Esophagus muscularis mucosa (tissue), 4 donors: ENCODE data around the gene RAB3GAP2. TPM values are rescaled to one million over a fixed set of nuclear protein-coding genes. Genes with fewer than 3 reads are reported as not detected.
"Not testable (repeated sequence)": the region's sequence is repeated elsewhere in the genome, so short reads cannot be mapped to it uniquely, and the experiment has no call there.

Experiments used
- DNase-seq: peaks from one replicate; pipeline ENCODE4 v3.0.0-alpha.2; 2017; ENCODE audit errors: extremely low spot score
- H3K27ac ChIP-seq, 4 donors: fragments of 200-600 bp; sonication (generic); replicated peaks in 1 of 4; 1 replicate in 3 of 4; 2 replicates in 1 of 4; pipeline ENCODE4 v1.5.1; 2016 to 2019; ENCODE audit warnings: mild to moderate bottlenecking in 1 of 4
- H3K27me3 ChIP-seq, 4 donors: fragments of 200-600 bp; sonication (generic); one replicate each; pipeline versions ENCODE4 v1.5.1 to v1.6.0; 2016 to 2019
- H3K36me3 ChIP-seq, 4 donors: fragments of 200-600 bp; sonication (generic); one replicate each; pipeline ENCODE4 v1.5.1; 2016 to 2019
- H3K4me1 ChIP-seq, 4 donors: fragments of 200-600 bp; sonication (generic); one replicate each; pipeline ENCODE4 v1.5.1; 2016 to 2019
- H3K4me3 ChIP-seq, 4 donors: fragments of 200-600 bp; sonication (generic); 1 replicate in 2 of 4; 2 replicates in 2 of 4; pipeline ENCODE4 v1.5.1; 2016 to 2019; ENCODE audit warnings: mild to moderate bottlenecking in 4 of 4, moderate library complexity in 1 of 4
- H3K9me3 ChIP-seq, 4 donors: fragments of 200-600 bp; sonication (generic); 1 replicate in 3 of 4; 2 replicates in 1 of 4; pipeline ENCODE4 v1.5.1; 2016 to 2019
- EP300 ChIP-seq: sonication (generic); formaldehyde crosslinking; IDR thresholded peaks from one replicate; pipeline ENCODE4 v1.6.1; 2017; ENCODE audit warnings: antibody characterized with exemption
- POLR2A ChIP-seq: fragments of 450-650 bp; IDR thresholded peaks from one replicate; pipeline ENCODE4 v1.6.1; 2017; ENCODE audit warnings: antibody characterized with exemption, moderate library complexity, mild to moderate bottlenecking, low read depth
- POLR2AphosphoS5 ChIP-seq, 2 donors: sonication (generic); formaldehyde crosslinking; IDR thresholded peaks; one replicate each; pipeline ENCODE4 v1.6.1; 2017; ENCODE audit warnings: antibody characterized with exemption in 2 of 2
- WGBS: methylation state at CpG from one replicate; pipeline ENCODE4 v1.1.5; 2018; 5-methylcytosine and 5-hydroxymethylcytosine counted together
- intact Hi-C: fragments of 100-400 bp; cut with DNase I; formaldehyde crosslinking; loops from one replicate; pipeline ENCODE4 v1.15.1; 2023
- total RNA-seq, 4 donors: library from RNA; depleted of rRNA; stranded (reverse); fragments of >200 nt; gene quantifications; one replicate each; pipeline versions ENCODE4 v1.1.0 to v1.2.1, GENCODE V29; 2016
- TF ChIP-seq, protein P1 (sequence below), 3 experiments: fragments of 200-600 bp in 2 of 3; fragments of 450-650 bp in 1 of 3; sonication (generic) in 2 of 3; IDR thresholded peaks; one replicate each; pipeline ENCODE4 v1.5.1; 2017 to 2019; ENCODE audit warnings: antibody characterized with exemption in 3 of 3, mild to moderate bottlenecking in 2 of 3, moderate library complexity in 1 of 3

The RAB3GAP2 gene
- total RNA-seq, 4 donors from 2014 or later = 19.8 to 23.0 (median 21.2) TPM

DNA sequence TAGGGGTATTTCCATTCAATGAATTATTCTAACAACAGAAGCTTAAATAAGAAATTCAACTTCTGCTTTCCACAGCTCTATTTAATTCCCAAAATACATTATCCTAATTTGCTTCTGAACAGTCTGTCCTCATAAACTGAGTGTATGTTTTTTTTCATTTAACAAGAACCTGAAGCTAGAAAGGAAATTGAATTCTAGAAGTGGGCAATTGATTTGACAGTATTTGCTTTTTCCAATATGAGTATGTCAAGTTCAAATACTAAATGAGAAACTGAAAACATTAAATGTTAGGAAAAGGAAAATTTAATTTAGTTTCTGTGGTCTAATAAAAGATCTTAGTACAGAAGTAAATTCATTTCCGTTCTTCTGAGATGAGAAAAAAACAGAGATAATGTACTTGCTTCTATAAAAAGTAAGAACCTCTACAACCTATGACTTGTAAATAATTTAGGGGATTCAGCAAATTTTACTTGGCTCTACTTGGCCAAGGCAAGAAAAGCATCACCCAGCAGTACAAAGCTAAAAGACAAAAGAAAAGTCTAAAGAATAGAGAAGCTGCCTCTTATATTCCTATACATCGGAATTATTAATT lies 31.1 kb downstream of the RAB3GAP2 start:
- H3K4me1 ChIP-seq = peaks cover 0 to 27% (median 12%) of the 10 kb centered on the region in 4 donors
- 91% methylated on average over 2 of the region's 2 CpGs for WGBS
- TF ChIP-seq, protein P1, sequence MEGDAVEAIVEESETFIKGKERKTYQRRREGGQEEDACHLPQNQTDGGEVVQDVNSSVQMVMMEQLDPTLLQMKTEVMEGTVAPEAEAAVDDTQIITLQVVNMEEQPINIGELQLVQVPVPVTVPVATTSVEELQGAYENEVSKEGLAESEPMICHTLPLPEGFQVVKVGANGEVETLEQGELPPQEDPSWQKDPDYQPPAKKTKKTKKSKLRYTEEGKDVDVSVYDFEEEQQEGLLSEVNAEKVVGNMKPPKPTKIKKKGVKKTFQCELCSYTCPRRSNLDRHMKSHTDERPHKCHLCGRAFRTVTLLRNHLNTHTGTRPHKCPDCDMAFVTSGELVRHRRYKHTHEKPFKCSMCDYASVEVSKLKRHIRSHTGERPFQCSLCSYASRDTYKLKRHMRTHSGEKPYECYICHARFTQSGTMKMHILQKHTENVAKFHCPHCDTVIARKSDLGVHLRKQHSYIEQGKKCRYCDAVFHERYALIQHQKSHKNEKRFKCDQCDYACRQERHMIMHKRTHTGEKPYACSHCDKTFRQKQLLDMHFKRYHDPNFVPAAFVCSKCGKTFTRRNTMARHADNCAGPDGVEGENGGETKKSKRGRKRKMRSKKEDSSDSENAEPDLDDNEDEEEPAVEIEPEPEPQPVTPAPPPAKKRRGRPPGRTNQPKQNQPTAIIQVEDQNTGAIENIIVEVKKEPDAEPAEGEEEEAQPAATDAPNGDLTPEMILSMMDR (IDR thresholded peaks at IDR 0.05) = no peak
- TF ChIP-seq POLR2A = no peak
- no peak for TF ChIP-seq EP300
- no peak for TF ChIP-seq POLR2AphosphoS5 (IDR thresholded peaks at IDR 0.05)
- no peak for DNase-seq
- H3K27ac ChIP-seq = no peak overlapping the region
- H3K27me3 ChIP-seq = no peaks in the 10 kb centered on the region
- no peak overlapping the region for H3K4me3 ChIP-seq
- intact Hi-C loops = no loop called here
- no peaks in the 10 kb centered on the region for H3K9me3 ChIP-seq
- no peaks in the 10 kb centered on the region for H3K36me3 ChIP-seq

DNA sequence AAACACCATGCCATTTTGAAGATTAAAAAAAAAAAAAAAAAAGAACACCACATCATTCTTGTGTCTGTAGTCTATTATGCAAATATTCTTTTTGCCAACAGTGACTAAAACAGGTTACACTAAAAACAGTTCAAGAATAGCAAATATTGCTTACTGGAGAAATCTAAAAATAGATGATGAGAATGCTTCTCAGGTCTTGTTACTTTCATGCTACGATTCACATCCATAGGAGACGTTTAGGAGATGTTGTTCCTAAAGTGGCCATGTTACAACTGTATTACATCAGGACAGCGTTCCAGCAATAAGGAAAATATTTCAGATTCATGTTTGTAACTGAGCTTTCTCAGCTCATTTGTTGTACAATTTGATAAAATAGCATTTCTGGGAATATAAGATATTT lies 32.3 kb downstream of the RAB3GAP2 start:
- H3K27ac ChIP-seq = no peak overlapping the region
- no peak for DNase-seq
- WGBS = 69% methylated on average over 3 of the region's 3 CpGs
- no peaks in the 10 kb centered on the region for H3K36me3 ChIP-seq
- H3K4me1 ChIP-seq = peaks cover 0 to 36% (median 19%) of the 10 kb centered on the region in 4 donors
- intact Hi-C loops = no loop called here
- H3K9me3 ChIP-seq = no peaks in the 10 kb centered on the region
- H3K27me3 ChIP-seq = no peaks in the 10 kb centered on the region
- no peak overlapping the region for H3K4me3 ChIP-seq
- TF ChIP-seq POLR2AphosphoS5 (IDR thresholded peaks at IDR 0.05) (no peak), EP300 (no peak), POLR2A (no peak)
- TF ChIP-seq, protein P1 (IDR thresholded peaks at IDR 0.05) = no peak

DNA sequence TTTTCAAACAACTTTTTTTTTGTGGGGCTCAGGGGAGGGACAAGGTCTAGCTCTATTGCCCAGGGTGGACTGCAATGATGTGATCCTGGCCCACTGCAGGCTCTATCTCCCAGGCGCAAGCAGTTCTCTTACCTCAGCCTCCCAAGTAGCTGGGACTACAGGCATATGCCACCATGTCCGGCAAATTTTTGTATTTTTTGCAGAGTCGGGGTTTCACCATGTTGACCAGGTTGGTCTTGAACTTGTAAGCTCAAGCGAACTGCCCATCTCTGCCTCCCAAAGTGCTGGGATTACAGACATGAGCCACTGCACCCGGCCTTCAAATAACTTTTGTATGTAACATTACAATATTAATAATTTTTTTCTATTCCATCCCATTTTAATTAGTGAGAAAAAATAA lies 33.0 kb downstream of the RAB3GAP2 start:
- peaks cover 0 to 36% (median 19%) of the 10 kb centered on the region in 4 donors for H3K4me1 ChIP-seq
- intact Hi-C loops = no loop called here
- WGBS = 98% methylated on average over 5 of the region's 5 CpGs
- H3K9me3 ChIP-seq = no peaks in the 10 kb centered on the region
- no peak for DNase-seq
- no peak for TF ChIP-seq EP300
- TF ChIP-seq POLR2A = no peak
- TF ChIP-seq POLR2AphosphoS5 (IDR thresholded peaks at IDR 0.05) = no peak
- TF ChIP-seq, protein P1 (IDR thresholded peaks at IDR 0.05) = no peak
- H3K4me3 ChIP-seq = no peak overlapping the region
- H3K27me3 ChIP-seq = no peaks in the 10 kb centered on the region
- no peaks in the 10 kb centered on the region for H3K36me3 ChIP-seq
- H3K27ac ChIP-seq = no peak overlapping the region

DNA sequence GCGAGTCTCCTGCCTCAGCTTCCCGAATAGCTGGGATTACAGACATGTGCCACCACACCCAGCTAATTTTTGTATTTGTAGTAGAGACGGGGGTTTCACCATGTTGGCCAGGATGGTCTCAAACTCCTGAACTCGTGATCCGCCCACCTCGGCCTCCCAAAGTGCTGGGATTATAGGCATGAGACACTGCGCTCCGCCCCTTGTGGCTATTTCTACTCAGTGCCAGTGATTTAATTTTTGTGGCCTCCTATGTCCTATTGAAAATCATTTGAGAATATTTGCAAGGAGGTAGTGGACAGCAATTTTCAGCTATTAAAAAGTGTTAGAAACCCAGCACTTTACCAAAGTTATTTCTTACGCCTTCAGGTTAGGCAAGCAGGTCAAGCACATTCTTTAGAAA lies 36.0 kb downstream of the RAB3GAP2 start:
- H3K27ac ChIP-seq, H3K9me3 ChIP-seq, DNase-seq, H3K36me3 ChIP-seq, H3K4me3 ChIP-seq, H3K27me3 ChIP-seq, intact Hi-C loops: not testable (repeated sequence)
- over 99% methylated on average over 9 of the region's 9 CpGs for WGBS
- peaks cover 0 to 26% (median 16%) of the 10 kb centered on the region in 4 donors for H3K4me1 ChIP-seq

DNA sequence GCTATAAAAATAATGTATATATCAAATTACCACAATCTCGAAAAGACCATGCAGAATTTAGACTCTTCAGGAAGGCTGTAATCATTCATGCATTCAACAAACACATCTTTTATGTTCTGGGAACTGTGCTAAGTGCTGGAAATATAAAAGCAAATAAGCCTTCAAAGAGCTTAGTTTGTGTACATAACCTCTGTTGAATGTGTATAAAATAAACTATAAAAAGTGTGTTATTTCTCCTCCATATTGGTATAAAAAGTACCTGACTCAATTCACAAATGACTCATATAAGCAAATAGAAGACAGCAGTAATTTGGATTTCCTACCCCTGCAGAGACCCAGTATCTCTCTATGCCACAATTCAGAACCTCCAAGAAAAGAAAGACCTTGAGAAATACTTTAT lies 36.8 kb downstream of the RAB3GAP2 start:
- Histone ChIP-seq H3K36me3 (peaks cover 0 to 8% (median 3%) of the 10 kb centered on the region in 4 donors), H3K9me3 (no peaks in the 10 kb centered on the region), H3K27ac (no peak overlapping the region), H3K27me3 (no peaks in the 10 kb centered on the region), H3K4me1 (peaks cover 0 to 27% (median 14%) of the 10 kb centered on the region in 4 donors), H3K4me3 (no peak overlapping the region)
- TF ChIP-seq, protein P1 (IDR thresholded peaks at IDR 0.05) = no peak
- TF ChIP-seq POLR2AphosphoS5 (IDR thresholded peaks at IDR 0.05) (no peak), POLR2A (no peak), EP300 (no peak)
- DNase-seq = no peak
- 50% methylated on average over 1 of the region's 1 CpG for WGBS
- intact Hi-C loops = no loop called here
